GM21723 (cell line): ENCODE data around the gene KSR2.

Experiments used
- ATAC-seq: cut with Tn5 transposase; IDR thresholded peaks from one replicate; pipeline ENCODE4 v1.9.1; 2021; ENCODE audit warnings: mild to moderate bottlenecking, moderate library complexity; ENCODE audit not compliant: unreplicated experiment

Gene KSR2

DNA sequence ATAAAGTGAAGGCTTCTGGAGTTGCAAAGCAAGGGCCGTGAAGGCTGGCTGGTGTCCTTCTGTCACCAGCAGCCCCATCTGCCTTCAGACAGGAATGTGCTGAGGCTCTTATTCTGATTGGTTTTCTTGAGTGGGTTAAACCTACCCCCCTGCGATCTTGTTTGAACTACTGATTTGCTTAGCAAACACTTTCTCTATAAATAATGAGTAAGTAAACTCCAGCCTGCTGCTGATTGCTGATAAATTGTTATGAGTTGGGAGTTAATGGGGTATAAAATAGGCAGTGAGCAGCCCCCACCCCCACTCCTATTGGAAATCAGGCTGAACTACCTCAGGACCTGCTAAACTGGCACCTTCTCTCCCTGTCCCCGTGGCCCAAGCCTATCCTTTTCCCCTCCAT lies 461.2 kb downstream of the KSR2 start:
- ATAC-seq = no peak

DNA sequence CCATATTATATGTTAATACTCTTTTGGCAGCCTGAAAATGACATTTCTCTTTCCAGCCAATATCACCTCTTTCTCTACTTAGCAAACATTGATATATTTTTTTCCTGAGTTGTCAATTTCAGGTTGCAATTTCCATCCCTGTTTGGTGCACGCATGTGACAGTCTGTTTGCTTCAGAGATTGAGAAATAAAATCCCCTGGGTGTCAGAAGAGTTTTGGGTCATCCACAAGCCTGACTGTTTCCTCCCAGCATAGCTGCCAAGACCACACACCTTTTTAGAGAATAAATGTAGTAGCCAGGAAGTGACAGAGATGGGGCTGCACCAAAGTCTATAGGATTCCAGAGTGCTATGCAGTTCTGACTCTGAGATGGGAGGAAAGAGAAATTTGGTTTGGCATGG lies 462.5 kb downstream of the KSR2 start:
- no peak for ATAC-seq

DNA sequence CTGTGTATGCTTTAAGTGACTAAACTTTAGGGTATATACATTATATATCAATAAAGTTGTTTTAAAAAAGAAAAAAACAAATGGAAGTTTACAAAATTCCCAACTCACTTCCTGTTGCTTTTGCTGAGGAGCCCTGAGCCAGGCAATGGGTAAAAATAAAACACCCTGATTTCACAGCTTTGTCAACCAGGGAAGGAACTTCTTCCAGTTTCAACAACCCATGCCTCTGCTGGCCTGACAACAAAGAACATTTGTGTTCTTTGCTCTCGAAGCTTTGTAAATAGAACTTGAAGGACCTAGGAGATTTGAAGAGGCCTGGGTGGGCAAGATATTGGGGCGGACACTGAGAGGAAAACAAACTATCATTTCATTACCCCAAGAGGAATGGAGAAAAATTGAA lies 466.2 kb downstream of the KSR2 start:
- ATAC-seq = no peak

DNA sequence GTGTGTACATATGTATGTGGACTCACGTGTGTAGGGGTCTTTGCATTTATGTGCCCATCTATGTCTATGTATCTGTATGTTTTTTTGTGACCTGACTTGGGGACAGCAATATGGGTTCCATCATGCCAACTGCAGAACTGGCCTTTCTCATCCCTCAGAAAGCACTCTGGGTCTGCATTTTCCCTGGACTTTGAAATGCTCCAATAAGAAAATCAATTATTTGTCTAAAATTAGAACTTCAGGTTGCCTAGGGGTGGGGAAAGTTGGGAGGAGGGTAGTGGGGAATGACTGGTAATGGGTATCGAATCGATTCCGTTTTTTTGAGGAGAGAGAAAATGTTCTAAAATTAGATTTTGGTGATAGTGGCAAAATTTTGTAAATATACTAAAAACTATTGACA lies 466.6 kb downstream of the KSR2 start:
- no peak for ATAC-seq

DNA sequence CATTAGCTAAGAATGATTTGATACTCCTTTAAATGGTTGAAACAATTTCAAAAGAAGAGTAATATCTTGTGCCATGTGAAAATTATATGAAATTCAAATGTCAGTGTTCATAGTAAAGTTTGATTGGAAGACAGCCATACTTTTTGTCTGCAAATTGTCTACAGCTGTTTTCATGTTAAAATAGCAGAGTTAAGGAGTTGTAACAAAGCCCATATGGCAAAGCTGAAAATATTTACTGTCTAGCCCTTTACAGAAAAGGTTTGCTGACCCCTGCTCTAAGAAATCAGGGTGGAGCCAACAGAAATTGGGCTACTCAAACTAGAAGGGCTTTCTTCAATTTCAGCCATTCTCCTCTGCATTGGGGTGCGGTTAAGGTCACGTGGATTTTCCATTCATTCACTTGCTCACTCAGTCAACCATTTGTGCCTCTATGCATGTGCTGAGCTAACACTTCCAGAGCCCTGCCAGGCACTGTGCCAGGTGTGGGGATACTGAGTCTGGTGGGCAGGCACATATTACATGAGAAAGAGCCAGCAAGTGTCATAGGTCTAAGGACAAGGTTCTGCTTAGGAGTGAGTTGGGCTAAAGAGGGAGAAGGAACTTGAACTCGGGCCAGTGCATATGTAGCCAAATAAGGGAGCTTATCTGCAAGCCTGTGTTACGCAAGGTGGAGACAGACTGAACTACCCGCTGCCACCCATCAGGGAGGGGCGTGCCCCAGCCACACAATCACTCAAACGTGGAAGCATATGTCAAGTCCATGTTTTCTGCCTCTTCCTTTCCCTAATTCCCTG lies 467.5 kb downstream of the KSR2 start:
- no peak for ATAC-seq

DNA sequence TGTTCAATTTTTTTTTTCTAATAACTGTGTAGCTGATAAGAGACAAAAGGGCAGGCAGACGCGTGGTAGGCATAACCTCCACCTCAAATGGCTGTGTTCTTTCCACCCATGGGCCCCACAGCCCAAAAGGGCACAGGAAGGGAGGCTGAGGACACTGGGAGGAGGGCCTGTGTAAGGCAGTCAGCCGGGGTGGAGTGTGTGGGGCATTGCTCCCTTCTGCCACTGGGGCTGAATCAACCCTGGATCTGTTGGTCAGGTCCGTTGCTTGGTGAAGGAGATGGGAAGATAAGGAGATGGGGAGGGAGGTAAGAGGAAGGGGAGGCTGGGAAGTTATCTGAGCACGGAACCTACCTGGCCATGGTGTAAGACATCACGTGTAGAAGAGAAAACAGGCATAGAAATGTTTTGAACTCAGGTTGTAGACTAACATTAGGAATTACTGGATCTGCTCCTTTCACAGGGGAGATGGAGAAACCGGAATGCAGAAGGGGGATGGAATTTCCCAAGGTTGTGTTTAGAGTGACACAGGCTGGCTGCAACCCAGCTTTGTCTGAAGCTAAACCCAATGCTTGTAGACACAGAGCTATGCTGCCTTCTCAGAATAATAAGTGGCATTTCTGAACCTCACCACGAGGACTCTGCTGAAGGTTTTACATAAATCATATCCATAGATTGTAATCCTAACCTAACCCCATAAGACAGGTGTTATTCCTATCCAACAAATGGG lies 468.9 kb downstream of the KSR2 start:
- no peak for ATAC-seq

DNA sequence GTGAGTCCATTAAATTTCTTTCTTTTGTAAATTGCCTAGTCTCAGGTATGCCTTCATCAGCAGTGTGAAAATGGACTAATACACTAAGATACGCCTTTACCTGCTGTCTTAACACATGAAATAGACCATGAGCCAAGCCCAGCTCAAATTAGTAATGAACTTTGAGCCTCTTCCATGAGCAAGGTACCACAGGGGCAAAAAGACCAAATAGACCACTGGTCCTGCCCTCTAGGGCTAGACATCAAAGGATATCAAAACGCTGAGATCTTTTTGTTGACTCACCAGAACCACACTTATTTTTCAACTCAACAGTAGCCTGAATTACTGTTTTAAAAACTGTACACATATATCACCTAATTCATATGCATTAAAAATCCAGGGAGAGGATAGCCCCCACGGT lies 469.9 kb downstream of the KSR2 start:
- no peak for ATAC-seq

DNA sequence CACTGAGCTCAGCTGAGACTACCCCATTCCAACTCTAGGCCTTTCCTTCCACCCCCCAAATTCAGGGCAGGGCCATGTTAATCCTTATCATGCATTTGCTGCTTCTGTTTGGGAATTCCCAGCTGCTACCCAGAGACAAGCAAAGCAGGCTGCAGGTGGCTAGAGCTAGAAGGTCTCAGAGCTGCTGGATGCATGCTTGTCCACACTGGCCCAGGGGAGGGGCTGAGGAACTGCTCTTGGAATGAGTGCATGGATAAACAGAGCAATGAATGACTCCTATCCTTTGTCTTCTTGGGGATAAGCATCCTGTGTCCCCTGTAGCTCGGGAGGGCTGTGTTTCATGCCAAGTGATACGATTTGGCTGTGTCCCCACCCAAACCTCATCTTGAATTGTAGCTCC lies 470.5 kb downstream of the KSR2 start:
- no peak for ATAC-seq

DNA sequence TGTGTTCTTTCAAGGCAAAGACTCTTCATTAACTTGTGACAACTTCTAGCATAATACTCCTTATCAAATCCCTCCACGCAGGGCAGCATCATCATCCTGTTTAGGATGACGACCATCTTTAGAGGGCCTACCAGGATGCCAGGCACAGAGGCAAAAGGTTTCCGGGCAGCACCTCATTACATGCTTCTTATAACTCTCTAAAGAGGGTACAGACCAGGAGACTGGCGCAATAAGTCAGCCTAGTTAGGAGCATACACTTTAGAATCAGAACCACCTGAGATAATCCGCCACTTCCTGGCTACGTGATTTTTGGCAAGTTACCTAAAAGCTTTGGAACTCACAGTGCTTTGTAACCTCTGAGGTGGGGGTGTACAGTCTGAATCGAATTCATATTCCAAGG lies 471.4 kb downstream of the KSR2 start:
- no peak for ATAC-seq

DNA sequence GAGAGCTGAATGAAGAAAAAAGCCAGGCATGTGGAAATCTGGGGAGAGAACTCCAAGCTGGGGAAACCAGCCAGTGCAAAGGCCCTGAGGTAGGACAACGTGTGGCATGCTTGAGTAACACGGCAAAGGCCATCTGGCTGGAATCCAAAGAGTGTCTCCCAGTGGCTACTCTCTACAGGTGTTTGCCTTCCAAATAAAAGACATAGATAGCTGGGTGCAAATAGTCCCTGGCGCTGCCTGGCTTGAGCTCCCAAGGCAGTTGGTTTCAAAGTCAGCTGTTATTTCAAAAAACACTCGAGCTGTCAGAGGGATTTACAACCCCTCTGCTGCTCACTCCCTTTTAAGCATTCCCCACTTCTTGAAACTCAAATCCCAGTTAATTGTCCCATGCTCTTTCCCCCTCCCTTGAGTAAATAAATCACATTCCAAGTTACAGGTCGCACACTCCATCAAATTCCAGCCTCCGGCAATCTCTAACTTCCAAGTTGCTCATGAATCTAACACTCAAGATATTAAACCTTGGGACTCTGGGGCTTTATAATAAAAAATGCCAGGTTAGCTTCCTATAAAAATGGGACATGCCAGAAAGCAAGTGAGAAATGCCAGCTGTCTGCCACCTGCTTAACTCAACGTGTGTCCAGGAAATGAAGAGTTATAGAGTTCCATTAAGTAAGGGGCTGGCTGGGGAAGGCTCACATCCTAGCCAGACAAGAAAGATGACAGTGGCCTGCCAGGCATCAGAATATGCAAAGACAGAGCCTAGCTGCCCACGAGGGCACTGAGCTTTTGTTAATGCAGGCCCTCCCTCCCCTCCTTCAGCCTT lies 473.7 kb downstream of the KSR2 start:
- ATAC-seq = no peak

DNA sequence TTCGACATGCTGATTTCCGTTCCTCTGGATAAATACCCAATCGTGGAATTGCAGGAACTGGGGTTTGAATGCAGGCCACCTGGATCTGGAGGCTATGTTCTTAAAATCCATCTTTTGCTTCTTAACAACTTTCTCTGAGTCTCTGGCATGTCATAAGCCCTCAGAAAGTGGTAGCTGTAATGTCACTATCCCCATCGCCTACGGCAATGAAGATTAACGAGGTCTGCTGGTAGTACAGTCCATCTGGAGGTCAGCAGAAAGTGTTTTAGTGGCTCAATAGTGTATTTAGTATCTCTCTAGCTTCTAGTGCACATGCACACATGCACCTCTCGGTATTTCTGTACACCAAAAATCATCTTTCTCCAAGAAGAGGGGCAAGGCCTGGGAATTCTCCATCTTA lies 477.1 kb downstream of the KSR2 start:
- no peak for ATAC-seq

DNA sequence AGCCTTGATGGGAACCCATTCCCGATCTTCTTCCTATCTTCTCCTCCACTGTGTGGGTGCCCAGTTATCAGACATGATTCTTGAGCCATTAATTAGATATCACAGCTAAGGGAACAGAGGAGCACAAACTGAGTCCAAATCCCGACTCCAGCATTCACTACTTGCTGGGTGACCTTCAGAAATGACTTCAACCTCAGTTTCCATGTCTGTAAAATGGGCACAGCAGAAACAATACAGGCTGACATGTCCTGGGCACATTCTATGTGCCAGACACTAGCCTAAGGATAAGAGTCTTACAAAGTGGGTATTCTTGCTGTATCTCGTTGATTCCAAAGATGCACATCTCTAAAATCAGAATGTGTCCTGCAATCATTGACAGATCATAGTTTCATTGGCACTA lies 478.7 kb downstream of the KSR2 start:
- no peak for ATAC-seq

DNA sequence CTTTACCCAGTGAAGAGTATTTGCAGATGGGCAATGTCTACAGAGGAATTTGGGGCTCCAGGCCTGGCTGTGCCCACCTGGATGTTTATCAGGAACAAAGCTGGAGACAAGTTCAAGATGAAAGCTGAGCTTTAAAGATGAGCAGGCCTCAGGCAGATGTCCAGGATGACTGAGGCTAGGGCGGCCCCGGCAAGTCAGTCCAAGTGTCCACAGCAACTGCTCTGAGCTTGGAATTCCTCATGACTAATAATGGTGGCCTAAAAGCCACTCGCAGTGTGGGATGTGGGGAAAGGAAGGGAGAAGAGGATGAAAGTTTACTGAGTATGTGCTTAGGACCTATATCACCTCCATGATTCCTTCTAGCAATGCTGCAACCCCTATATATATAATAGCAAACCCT lies 479.1 kb downstream of the KSR2 start:
- ATAC-seq = no peak

DNA sequence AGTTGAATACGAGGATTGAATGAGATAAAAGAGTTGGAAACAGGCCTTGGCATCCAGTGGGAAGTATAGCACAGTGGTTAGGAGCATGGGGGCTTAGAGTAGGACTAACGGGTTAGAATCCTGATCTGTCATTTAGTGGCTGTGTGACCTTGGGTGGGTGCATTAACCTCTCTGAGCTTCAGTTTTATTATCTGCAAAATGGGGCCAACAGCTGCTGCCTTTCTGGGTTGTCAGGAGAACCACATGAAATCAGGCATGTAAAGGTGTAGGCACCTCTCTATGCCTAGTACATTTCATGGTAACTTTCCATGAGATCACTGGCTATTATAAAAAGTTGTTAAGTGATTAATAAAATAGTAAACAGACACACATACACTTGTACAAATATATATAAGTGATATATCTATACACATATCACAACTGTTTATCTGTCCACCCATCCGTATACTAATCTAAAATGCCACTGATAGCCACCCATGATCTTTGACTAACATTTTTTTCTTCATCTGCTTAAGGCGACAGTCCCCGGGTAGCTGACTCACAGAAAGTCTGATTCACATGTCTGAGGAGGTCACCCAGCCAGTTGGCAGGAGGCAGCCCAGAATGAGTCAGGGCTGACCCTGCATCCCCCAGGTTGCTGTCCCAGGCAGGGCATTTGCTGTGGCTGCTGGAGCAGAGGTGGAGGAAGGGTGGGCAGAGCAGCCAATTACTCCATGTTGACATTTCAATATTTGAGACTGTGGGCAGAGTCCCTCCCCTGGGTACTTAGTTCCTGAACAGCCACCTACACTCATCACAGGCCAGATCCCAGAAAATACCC lies 481.7 kb downstream of the KSR2 start:
- ATAC-seq = no peak

DNA sequence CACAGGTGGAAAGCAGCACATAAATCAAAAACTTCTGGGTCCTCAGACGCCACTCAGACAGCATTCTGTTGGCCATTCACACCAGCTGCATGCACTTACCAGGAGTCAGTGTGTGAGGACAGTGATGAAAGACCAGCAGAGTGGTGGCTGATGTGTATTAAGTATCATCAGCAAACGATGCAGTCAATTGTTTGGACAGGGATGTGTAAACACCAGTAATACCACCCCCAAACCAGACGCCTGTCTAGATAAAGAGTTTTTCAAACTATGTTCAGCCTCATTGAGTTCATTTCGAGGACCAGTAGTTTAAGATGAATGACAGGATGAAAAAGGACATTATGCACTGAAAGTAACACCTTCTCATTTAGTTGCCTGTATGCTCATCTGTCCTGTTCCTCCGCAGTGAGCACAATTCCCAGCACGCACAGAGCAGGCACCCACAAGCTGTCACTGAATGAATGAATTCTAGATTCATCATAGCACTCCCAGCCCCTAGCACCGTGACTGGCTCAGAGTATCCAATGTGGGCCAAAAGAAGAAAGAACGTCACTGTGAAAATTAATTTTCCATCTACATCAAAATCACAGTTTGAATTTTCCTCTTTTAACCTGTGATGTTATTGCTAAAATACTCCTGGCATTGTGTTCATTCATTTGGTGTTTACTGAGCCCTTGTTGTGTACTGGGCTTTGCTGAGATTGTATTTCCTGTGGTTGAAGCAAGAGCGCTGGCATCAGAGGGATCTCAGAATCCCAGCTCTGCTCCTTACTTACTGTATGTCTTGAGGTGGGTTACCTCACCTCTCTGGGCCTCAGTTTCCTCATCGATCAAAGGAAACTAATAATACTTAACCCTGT lies 482.6 kb downstream of the KSR2 start:
- no peak for ATAC-seq

DNA sequence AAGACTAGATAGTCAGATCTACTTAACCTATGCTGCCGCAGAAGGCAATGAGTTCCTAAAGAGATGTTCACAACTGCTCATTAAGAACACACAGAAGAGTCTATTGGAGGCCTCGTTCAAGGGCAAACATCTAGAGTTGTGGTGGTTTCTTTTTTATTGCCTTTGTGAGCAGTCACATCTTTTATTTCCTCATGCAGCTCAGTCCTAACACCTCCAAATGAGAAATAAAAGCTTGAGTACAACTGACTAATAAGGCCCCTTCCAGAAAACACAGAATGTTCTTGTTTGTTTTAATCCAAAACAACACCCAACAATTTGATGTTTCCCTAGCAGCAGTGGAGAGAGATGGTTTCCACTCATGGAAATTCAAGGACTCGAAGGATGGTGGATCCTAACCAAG lies 483.9 kb downstream of the KSR2 start:
- ATAC-seq = no peak

DNA sequence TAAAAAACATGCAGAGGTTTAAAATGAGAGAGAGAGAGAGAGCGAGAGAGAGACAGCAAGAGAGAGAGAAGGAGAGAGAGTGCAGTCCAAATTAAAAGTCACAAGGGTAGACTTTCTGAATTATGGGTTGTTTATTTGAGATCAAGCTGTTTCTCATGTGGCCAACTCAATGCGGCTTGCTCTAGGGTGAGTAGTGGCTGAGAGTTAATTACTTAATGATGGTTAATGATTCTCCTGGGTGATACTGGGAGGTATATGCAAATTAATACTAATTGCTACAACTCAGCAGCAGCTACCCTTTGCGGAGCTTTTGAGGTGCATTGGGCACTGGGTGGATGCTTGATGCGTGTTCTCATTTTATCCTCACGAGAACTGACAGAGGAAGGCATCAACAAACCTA lies 485.3 kb downstream of the KSR2 start:
- ATAC-seq = no peak

DNA sequence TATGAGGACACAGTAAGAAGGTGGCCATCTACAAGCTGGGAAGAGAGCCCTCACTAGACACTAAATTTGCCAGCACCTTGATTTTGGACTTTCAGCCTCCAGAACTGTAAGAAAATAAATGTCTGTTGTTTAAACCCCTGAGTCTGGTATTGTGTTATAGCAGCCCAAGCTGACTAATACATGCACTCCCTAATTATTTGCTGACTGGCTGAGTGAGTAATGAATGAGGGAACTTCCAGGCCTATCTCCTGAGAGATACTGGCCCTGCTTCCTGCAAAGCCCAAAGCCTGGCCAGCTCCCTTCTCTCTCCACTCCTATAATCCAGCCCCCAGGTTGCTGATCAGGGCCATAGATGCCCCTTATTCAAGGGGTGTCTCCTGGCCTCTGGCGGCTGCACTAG lies 487.3 kb downstream of the KSR2 start:
- no peak for ATAC-seq

DNA sequence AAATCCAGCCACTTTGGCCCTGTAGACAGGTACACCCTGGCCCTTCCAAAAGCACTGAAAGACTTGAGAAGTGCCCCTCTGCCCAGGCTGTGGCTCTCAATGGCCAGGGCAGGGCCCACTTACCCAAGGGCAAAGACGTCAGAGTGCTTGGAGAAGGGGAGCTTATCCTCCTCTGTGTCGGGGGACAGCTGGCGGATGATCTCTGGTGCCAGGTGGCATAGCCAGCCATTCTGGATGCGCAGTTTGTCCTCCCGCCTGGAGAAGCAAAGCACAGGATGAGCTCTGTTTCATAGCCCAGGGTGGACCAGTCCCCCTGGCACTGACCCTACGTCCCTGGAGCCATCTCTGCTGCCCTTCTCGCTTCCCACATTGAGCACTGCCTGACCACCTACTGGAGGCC lies 492.4 kb downstream of the KSR2 start:
- ATAC-seq = no peak

DNA sequence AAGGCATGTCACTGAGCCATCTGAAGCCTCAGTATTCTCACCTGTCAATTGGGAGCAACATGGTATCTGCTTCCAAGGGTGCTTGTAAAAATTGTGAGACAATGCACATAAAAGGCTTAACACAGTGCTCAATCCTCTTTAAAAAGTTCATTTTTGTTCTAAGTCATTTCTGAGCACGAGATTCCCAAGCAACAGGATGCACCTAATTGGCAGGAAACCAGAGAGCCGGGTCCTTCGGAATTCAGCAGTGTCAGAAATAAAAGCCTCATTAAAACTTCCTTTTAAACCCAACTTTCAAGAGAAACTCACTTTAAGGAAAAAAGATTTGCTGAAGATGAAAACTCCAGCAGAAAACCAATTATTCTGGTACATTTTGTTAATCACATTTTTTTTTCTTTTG lies 494.9 kb downstream of the KSR2 start:
- ATAC-seq = no peak
